Body of pancreas (tissue), 4 donors: ENCODE data around the gene OXCT1.

Experiments used
- CTCF ChIP-seq, 7 experiments: fragments of 450-650 bp in 4 of 7; fragments of 200-600 bp in 3 of 7; sonication (generic) in 3 of 7; IDR thresholded peaks; one replicate each; pipeline ENCODE4 v1.5.1; 2016 to 2019; ENCODE audit warnings: antibody characterized with exemption in 7 of 7
- POLR2A ChIP-seq, 3 donors: fragments of 450-650 bp; IDR thresholded peaks; one replicate each; pipeline ENCODE4 v1.6.1; 2016; ENCODE audit warnings: antibody characterized with exemption in 3 of 3, mild to moderate bottlenecking in 2 of 3

- TF ChIP-seq CTCF (IDR thresholded peaks at IDR 0.05) (no peak), POLR2A (IDR thresholded peaks at IDR 0.05) (no peak)
Observed at GRCh38 chr5:41877408-41877807, 7.2 kb upstream of the OXCT1 start.
